IPS-20b (cell line): Measurements from ENCODE around the gene TAS2R43.
"Not testable (repeated sequence)": the region's sequence is repeated elsewhere in the genome, so short reads cannot be mapped to it uniquely, and the experiment has no call there.

Experiments
- H3K27ac ChIP-seq: one replicate; pipeline ENCODE4 v1.5.1; 2013; ENCODE audit warnings: low read length
- H3K27me3 ChIP-seq: 2 replicates; pipeline ENCODE4 v1.6.1; 2013; ENCODE audit warnings: mild to moderate bottlenecking, low read length, inconsistent platforms; ENCODE audit not compliant: insufficient read depth
- H3K36me3 ChIP-seq: 2 replicates; pipeline ENCODE4 v1.6.1; 2013; ENCODE audit warnings: low read depth, mild to moderate bottlenecking, inconsistent platforms, low read length, moderate library complexity; ENCODE audit not compliant: insufficient read depth
- H3K4me1 ChIP-seq: 2 replicates; pipeline ENCODE4 v1.6.1; 2013; ENCODE audit warnings: mild to moderate bottlenecking, control low read depth, inconsistent platforms, low read length, moderate library complexity; ENCODE audit not compliant: insufficient read depth
- H3K4me3 ChIP-seq: 2 replicates; pipeline ENCODE4 v1.5.1; 2013; ENCODE audit warnings: mild to moderate bottlenecking, low read length, inconsistent platforms
- H3K9ac ChIP-seq: 2 replicates; pipeline ENCODE4 v1.6.1; 2013; ENCODE audit warnings: low read depth, mild to moderate bottlenecking, inconsistent platforms, low read length, moderate library complexity
- H3K9me3 ChIP-seq: 2 replicates; pipeline ENCODE4 v1.6.1; 2013; ENCODE audit warnings: mild to moderate bottlenecking, low read depth, low read length, inconsistent platforms; ENCODE audit not compliant: insufficient read depth

TAS2R43 gene, protein sequence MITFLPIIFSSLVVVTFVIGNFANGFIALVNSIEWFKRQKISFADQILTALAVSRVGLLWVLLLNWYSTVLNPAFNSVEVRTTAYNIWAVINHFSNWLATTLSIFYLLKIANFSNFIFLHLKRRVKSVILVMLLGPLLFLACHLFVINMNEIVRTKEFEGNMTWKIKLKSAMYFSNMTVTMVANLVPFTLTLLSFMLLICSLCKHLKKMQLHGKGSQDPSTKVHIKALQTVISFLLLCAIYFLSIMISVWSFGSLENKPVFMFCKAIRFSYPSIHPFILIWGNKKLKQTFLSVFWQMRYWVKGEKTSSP

GRCh38 chr12:11092128-11092527, at the start of gene TAS2R43:
TAS2R43 (minus strand) TSS chr12:11092313; CDS start chr12:11092229, 84 bp downstream.
- Histone ChIP-seq H3K36me3 (no peaks in the 10 kb centered on the region), H3K9ac (no peak within 1 kb of the TSS), H3K4me3 (no peak within 1 kb of the TSS)

GRCh38 chr12:11136075-11136474, 44.0 kb upstream of the TAS2R43 start:
- no peaks in the 10 kb centered on the region for H3K9me3 ChIP-seq
- H3K27ac ChIP-seq, result no peak overlapping the region
- no peak overlapping the region for H3K9ac ChIP-seq
- no peaks in the 10 kb centered on the region for H3K27me3 ChIP-seq
- H3K36me3 ChIP-seq, result peaks cover 8% of the 10 kb centered on the region; the same call in 1 of the 2 replicates
- no peak overlapping the region for H3K4me3 ChIP-seq
- no peaks in the 10 kb centered on the region for H3K4me1 ChIP-seq

More at GRCh38 chr12:11092128-11092527, at the start of gene TAS2R43:
- Histone ChIP-seq H3K4me1 (no peaks in the 10 kb centered on the region), H3K27me3 (no peaks in the 10 kb centered on the region), H3K9me3 (no peaks in the 10 kb centered on the region), H3K27ac (no peak within 1 kb of the TSS)

DNA sequence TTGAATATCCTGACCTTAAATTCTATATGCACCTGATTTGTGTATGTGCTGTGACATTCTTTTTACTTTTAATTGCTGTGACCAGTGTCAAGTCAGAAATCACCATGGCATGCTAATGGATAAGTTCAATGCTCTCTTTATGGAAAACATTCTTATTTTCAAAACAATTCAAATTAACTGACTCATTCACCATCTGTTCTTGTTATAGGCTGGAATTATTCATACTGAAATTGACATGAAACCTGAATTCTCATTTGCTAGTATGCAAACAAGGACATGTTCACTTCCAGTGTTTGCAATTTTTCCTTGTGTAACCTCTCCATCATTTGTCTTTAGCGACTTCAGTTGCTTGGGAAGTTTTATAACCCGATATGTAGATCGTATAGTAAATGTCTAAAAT, 42.2 kb upstream of the TAS2R43 start, which contains the start of gene TAS2R30:
Gene TAS2R30, minus strand, starts transcription at position 340 of the 400 bp plus-strand sequence. CDS start 400 bp downstream, outside the sequence.
- no peak within 1 kb of the TSS for H3K9ac ChIP-seq
- no peaks in the 10 kb centered on the region for H3K4me1 ChIP-seq
- H3K36me3 ChIP-seq, result no peaks in the 10 kb centered on the region

DNA sequence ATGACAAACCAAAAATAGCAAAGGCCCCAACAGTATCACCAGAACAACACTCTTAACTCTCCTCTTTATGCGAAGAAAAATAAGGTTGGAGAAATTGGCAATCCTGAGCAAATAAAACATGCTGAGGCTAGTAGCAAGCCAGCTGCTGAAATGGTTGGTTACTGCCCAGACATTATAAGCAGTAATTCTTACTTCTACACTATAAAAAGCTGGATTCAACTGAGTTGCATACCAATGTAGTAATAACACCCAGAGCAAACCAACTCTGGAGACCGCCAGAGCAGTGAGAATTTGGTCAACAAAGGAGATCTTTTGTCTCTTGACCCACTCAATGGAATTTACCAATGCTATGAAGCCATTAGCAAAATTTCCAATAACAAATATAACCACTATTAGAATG, 41.7 kb upstream of the TAS2R43 start:
- Histone ChIP-seq H3K4me3 (no peak overlapping the region), H3K27me3 (no peaks in the 10 kb centered on the region), H3K9me3 (no peaks in the 10 kb centered on the region), H3K4me1 (no peaks in the 10 kb centered on the region), H3K36me3 (no peaks in the 10 kb centered on the region), H3K9ac (no peak overlapping the region), H3K27ac (no peak overlapping the region)

More for the DNA sequence above, 42.2 kb upstream of the TAS2R43 start, which contains the start of gene TAS2R30:
- Histone ChIP-seq H3K27ac (no peak within 1 kb of the TSS), H3K4me3 (no peak within 1 kb of the TSS), H3K27me3 (no peaks in the 10 kb centered on the region), H3K9me3 (no peaks in the 10 kb centered on the region)

- Histone ChIP-seq H3K4me1 (no peaks in the 10 kb centered on the region), H3K9ac (no peak overlapping the region), H3K36me3 (no peaks in the 10 kb centered on the region), H3K27me3 (no peaks in the 10 kb centered on the region), H3K9me3 (no peaks in the 10 kb centered on the region), H3K4me3 (no peak overlapping the region), H3K27ac (no peak overlapping the region)
These were observed 41.0 kb upstream of the TAS2R43 start for GRCh38 chr12:11133162-11133561.

DNA sequence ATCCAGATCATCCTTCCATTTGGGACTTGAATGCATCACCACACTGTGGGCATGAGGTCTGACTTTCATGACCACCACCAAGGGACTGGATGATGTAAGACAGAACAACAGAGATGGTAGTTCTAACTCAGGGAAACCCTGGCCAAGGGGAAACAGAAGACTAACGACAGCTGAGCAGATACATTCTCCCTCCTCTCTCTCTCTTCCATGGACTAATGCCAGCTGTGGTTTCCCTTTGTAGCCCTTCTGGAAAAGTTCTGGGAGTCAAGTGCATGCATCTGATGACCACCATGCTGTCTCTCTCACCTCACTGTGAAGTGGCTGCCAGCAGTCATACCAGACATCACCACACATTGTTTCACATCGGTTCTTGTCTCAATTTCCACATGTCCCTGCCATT, 38.9 kb upstream of the TAS2R43 start:
- H3K9ac ChIP-seq, result no peak overlapping the region
- no peaks in the 10 kb centered on the region for H3K36me3 ChIP-seq
- H3K27ac ChIP-seq, result no peak overlapping the region
- H3K4me3 ChIP-seq, result no peak overlapping the region
- H3K4me1 ChIP-seq, result no peaks in the 10 kb centered on the region
- H3K27me3 ChIP-seq, result no peaks in the 10 kb centered on the region
- H3K9me3 ChIP-seq, result no peaks in the 10 kb centered on the region

GRCh38 chr12:11130382-11130781, 38.3 kb upstream of the TAS2R43 start:
- no peak overlapping the region for H3K9ac ChIP-seq
- no peak overlapping the region for H3K27ac ChIP-seq
- H3K27me3 ChIP-seq, result no peaks in the 10 kb centered on the region
- no peak overlapping the region for H3K4me3 ChIP-seq
- no peaks in the 10 kb centered on the region for H3K4me1 ChIP-seq
- H3K36me3 ChIP-seq, result no peaks in the 10 kb centered on the region
- H3K9me3 ChIP-seq, result no peaks in the 10 kb centered on the region

DNA sequence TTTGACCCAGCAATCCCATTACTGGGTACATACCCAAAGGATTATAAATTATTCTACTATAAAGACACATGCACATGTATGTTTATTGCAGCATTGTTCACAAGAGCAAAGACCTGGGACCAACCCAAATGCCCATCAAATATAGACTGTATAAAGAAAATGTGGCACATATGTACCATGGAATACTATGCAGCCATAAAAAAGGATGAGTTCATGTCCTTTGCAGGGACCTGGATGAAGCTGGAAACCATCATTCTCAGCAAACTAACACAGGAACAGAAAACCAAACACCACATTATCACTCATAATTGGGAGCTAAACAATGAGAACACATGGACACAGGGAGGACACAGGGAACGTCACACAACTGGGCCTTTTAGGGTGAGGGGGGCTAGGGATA, 22.0 kb upstream of the TAS2R43 start:
- H3K9me3 ChIP-seq, H3K27me3 ChIP-seq, H3K4me3 ChIP-seq, H3K36me3 ChIP-seq, H3K9ac ChIP-seq, H3K4me1 ChIP-seq, H3K27ac ChIP-seq: not testable (repeated sequence)

DNA sequence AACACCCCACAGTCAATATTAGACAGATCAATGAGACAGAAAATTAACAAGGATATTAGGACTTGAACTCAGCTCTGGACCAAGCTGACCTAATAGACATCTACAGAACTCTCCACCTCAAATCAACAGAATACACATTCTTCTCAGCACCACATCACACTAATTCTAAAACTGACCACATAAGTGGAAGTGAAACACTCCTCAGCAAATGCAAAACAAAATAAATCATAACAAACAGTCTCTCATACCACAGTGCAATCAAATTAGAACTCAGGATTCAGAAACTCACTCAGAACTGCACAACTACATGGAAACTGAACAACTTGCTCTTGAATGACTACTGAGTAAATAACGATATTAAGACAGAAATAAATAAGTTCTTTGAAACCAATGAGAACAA, 19.1 kb upstream of the TAS2R43 start:
- H3K9ac ChIP-seq, H3K9me3 ChIP-seq, H3K27me3 ChIP-seq, H3K4me1 ChIP-seq, H3K27ac ChIP-seq, H3K36me3 ChIP-seq, H3K4me3 ChIP-seq: not testable (repeated sequence)

DNA sequence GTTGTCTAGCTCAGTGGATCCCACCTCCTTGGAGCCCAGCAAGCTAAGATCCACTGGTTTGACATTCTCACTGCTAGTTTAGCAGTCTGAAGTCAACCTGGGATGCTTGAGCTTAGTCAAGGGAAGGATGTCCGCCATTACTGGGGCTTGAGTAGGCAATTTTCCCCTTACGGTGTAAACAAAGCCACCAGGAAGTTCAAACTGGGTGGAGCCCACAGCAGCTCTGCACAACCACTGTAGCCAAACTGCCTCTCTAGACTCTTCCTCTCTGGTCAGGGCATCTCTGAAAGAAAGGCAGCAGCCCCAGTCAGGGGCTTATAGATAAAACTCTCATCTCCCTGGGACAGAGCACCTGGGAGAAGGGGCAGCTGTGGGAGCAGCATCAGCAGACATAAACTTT, 16.7 kb upstream of the TAS2R43 start:
- Histone ChIP-seq H3K4me1 (no peaks in the 10 kb centered on the region), H3K9me3 (peaks cover 6% of the 10 kb centered on the region; the same call in 1 of the 2 replicates), H3K36me3 (peaks cover 13% of the 10 kb centered on the region)

DNA sequence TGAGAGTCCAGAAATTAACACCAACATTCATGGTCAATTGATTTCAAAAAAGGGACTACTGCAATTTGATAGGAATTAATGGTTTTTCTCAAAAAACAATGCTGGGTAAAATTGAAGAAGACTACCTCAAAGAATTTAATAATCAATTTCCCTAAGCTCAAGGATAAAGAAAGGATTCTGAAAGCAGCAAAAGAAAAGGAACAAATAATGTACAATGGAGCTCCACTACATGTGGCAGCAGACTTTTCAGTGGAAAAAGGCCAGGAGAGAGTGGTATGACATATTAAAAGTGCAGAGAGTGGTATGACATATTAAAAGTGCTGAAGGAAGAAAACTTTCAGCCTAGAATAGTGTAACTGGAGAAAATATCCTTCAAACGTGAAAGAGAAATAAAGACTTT, 15.6 kb upstream of the TAS2R43 start:
- Histone ChIP-seq H3K9me3 (peaks cover 6% of the 10 kb centered on the region; the same call in 1 of the 2 replicates), H3K27me3 (no peaks in the 10 kb centered on the region), H3K36me3 (peaks cover 16% of the 10 kb centered on the region), H3K27ac (no peak overlapping the region), H3K4me1 (no peaks in the 10 kb centered on the region), H3K9ac (no peak overlapping the region), H3K4me3 (no peak overlapping the region)

More for the DNA sequence above, 16.7 kb upstream of the TAS2R43 start:
- H3K27ac ChIP-seq, result no peak overlapping the region
- no peak overlapping the region for H3K9ac ChIP-seq
- H3K27me3 ChIP-seq, result no peaks in the 10 kb centered on the region
- H3K4me3 ChIP-seq, result no peak overlapping the region

- Histone ChIP-seq H3K4me3 (no peak overlapping the region), H3K36me3 (peaks cover 16% of the 10 kb centered on the region), H3K4me1 (no peaks in the 10 kb centered on the region), H3K27ac (no peak overlapping the region), H3K27me3 (no peaks in the 10 kb centered on the region), H3K9ac (no peak overlapping the region), H3K9me3 (no peaks in the 10 kb centered on the region)
These were observed 14.2 kb upstream of the TAS2R43 start for GRCh38 chr12:11106288-11106687.
